IPS DF 4.7 (cell line): ENCODE data around the gene SRSF12.

Experiments used
- DNase-seq: peaks from one replicate; pipeline ENCODE4 v3.0.0-alpha.2; 2013; ENCODE audit warnings: low spot score; ENCODE audit errors: extremely low read depth

The SRSF12 gene

GRCh38 chr6:89117211-89118108 is at the start of gene SRSF12:
TSS of gene SRSF12 (minus strand) at chr6:89118071. CDS start at chr6:89117887, 184 bp downstream.
- no peak for DNase-seq

GRCh38 chr6:89162047-89162371 is 44.1 kb upstream of the SRSF12 start:
- DNase-seq, result no peak

GRCh38 chr6:89161326-89162046 is 43.6 kb upstream of the SRSF12 start:
- DNase-seq, result no peak

- DNase-seq, result no peak
Measured at GRCh38 chr6:89160331-89161092, 42.6 kb upstream of the SRSF12 start.

GRCh38 chr6:89154131-89154530 is 36.3 kb upstream of the SRSF12 start:
- DNase-seq, result no peak

- no peak for DNase-seq
Measured at GRCh38 chr6:89148016-89148750, 30.3 kb upstream of the SRSF12 start.

- DNase-seq, result no peak
Measured at GRCh38 chr6:89146718-89147700, 29.1 kb upstream of the SRSF12 start.

- no peak for DNase-seq
Measured at GRCh38 chr6:89145956-89146717, 28.3 kb upstream of the SRSF12 start, which contains the start of gene PM20D2. TSS of gene PM20D2 (plus strand) at chr6:89146055. CDS start at chr6:89146145, 90 bp downstream.

GRCh38 chr6:89145091-89145955 is 27.5 kb upstream of the SRSF12 start:
- no peak for DNase-seq

- no peak for DNase-seq
Measured at GRCh38 chr6:89144354-89144906, 26.6 kb upstream of the SRSF12 start.

- no peak for DNase-seq
Measured at GRCh38 chr6:89140347-89141156, 22.7 kb upstream of the SRSF12 start.

GRCh38 chr6:89139509-89140346 is 21.9 kb upstream of the SRSF12 start:
- no peak for DNase-seq

- DNase-seq, result no peak
Measured at GRCh38 chr6:89138173-89138572, 20.3 kb upstream of the SRSF12 start.

- no peak for DNase-seq
Measured at GRCh38 chr6:89134723-89135122, 16.9 kb upstream of the SRSF12 start.

- DNase-seq, result no peak
Measured at GRCh38 chr6:89133981-89134380, 16.1 kb upstream of the SRSF12 start.

- no peak for DNase-seq
Measured at GRCh38 chr6:89132057-89132456, 14.2 kb upstream of the SRSF12 start.
